Erythroblast (primary cell): ENCODE results near the gene ZNF101.

Experiments used
- GATA1 ChIP-seq: IDR thresholded peaks from 2 replicates; pipeline ENCODE4 v1.6.1; 2011; ENCODE audit warnings: low read depth, mild to moderate bottlenecking, control low read depth, low read length, moderate library complexity
- POLR2A ChIP-seq: IDR thresholded peaks from 2 replicates; pipeline ENCODE4 v1.6.1; 2011; ENCODE audit warnings: mild to moderate bottlenecking, low read length

DNA sequence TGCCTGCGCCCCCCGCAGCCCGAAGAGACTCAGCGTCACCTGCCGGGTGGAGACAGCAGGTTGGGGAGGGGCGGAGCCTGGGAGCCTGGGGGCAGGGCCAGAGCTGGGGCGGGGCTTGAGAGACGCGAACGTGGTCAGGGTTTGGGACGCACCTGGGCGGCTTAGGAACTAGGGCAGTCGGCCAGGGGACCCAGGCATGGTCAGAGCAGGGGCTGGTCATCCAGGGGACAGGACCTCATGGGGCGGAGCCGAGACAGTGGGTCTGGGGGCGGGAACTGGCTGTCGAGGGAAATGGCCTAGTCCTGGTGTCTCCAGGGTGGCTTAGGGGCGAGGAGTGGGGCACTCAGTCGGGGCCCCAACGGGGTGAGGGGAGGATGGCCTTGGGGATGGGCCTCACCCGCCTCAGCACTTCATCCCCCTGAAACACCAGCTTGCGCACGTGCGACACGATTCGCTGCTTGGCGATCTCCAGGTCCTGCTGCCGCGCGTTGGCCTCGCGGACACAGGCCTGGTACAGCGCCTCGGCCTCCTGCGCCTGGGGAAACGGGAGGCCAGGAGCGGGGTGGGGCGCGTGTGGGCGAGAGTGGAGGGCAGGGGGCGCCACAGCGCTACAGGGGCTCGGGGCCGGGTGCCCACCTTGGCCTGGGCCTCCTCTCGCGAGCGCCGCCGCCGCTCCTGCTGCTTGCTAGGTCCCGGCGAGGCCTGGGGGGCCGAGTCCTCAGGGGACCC is 31.0 kb upstream of the ZNF101 start:
- TF ChIP-seq POLR2A: no peak
- TF ChIP-seq GATA1: no peak
